ENCODE measurements around the gene ARSG.
A peak's percentile ranks its signal among the peaks of the same experiment; 100 is the strongest.

ARSG gene

DNA sequence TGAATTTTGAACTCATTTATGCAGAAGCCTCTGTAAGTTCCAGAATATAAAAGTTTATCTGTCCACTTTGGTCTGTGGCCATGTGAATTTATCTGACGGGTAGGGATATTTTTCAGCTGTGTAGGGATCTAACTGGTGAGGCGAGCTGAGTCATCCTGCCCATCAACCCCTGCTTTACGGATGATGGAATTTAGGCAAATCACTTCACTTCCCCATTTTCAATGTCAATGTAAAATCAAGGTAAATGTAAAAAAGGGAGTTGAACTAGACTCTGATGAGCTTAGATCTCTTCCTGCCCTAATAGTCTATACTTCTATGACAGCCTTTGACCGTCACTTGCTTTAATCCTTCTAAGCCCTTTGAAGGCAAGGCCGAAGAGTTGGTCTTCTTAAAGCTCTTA is 2.9 kb upstream of the ARSG start:
- no peak overlapping the region for H3K4me3 ChIP-seq (ENCODE audit: low read depth, low read length)
- CTCF ChIA-PET, result interaction anchor here (0.9 to 4.6 kb wide), 3 partner anchors 25 to 110 kb away, joined by 3 to 21 read pairs (median 6); no protein-coding TSS in a partner anchor
- TF ChIP-seq, protein P1, sequence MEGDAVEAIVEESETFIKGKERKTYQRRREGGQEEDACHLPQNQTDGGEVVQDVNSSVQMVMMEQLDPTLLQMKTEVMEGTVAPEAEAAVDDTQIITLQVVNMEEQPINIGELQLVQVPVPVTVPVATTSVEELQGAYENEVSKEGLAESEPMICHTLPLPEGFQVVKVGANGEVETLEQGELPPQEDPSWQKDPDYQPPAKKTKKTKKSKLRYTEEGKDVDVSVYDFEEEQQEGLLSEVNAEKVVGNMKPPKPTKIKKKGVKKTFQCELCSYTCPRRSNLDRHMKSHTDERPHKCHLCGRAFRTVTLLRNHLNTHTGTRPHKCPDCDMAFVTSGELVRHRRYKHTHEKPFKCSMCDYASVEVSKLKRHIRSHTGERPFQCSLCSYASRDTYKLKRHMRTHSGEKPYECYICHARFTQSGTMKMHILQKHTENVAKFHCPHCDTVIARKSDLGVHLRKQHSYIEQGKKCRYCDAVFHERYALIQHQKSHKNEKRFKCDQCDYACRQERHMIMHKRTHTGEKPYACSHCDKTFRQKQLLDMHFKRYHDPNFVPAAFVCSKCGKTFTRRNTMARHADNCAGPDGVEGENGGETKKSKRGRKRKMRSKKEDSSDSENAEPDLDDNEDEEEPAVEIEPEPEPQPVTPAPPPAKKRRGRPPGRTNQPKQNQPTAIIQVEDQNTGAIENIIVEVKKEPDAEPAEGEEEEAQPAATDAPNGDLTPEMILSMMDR (IDR thresholded peaks at IDR 0.05; ENCODE audit: insufficient read depth, low read length, missing control alignments), result no peak
- POLR2A ChIA-PET, result no interaction called here
- DNase-seq (ENCODE audit: low read depth, low spot score), result no peak

DNA sequence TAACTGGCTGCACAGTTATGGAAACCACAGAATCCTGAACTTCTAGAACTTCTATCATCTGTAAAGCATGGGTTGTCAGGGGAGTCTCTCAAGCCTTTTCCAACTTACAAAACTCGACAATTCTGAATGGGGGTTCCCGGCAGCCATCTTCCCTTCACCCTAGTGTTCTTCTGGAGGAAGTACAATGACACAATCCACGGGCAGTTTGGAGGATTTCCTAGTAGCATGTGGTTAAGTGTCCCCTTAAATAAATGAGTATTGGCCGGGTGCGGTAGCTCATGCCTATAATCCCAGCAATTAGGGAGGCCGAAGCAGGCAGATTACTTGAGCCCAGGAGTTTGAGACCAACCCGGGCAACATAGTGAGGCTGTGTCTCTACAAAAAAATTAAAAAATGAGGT is 2.5 kb upstream of the ARSG start:
- no peak overlapping the region for H3K4me3 ChIP-seq (ENCODE audit: low read depth, low read length)
- POLR2A ChIA-PET, result no interaction called here
- DNase-seq (ENCODE audit: low read depth, low spot score), result no peak
- TF ChIP-seq, protein P1 (IDR thresholded peaks at IDR 0.05; ENCODE audit: insufficient read depth, low read length, missing control alignments), result no peak
- CTCF ChIA-PET, result interaction anchor here (0.9 to 4.6 kb wide), 3 partner anchors 25 to 110 kb away, joined by 3 to 21 read pairs (median 6); no protein-coding TSS in a partner anchor

- H3K4me3 ChIP-seq (ENCODE audit: low read depth, low read length), result no peak overlapping the region
- TF ChIP-seq, protein P1 (IDR thresholded peaks at IDR 0.05; ENCODE audit: insufficient read depth, low read length, missing control alignments), result no peak
- CTCF ChIA-PET, result interaction anchor here (0.9 to 4.6 kb wide), 3 partner anchors 26 to 109 kb away, joined by 3 to 21 read pairs (median 6); no protein-coding TSS in a partner anchor
- POLR2A ChIA-PET, result no interaction called here
- no peak for DNase-seq (ENCODE audit: low read depth, low spot score)
Observed at GRCh38 chr17:68289473-68289872, 1.8 kb upstream of the ARSG start.

DNA sequence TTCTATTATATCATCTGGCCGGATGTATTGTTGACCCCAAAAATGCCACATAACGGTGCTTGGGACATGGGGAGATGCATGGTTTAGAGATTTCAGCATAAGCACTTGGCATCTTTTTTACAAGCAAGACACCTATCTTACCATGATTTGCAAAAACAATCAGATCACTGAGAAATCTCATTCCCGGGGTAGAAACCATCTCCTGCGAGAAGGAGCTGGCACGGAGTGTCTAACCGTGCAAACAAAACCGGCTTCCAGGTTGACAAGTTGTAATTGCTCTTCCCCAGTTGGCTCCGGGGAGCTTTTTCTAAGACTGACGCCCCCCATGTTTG is 1.4 kb upstream of the ARSG start:
- TF ChIP-seq, protein P1 (IDR thresholded peaks at IDR 0.05; ENCODE audit: insufficient read depth, low read length, missing control alignments), result no peak
- CTCF ChIA-PET, result interaction anchor here (2.2 to 4.6 kb wide), 2 partner anchors 27 to 109 kb away, joined by 6 to 21 read pairs; no protein-coding TSS in a partner anchor
- POLR2A ChIA-PET, result no interaction called here
- no peak overlapping the region for H3K4me3 ChIP-seq (ENCODE audit: low read depth, low read length)
- no peak for DNase-seq (ENCODE audit: low read depth, low spot score)

DNA sequence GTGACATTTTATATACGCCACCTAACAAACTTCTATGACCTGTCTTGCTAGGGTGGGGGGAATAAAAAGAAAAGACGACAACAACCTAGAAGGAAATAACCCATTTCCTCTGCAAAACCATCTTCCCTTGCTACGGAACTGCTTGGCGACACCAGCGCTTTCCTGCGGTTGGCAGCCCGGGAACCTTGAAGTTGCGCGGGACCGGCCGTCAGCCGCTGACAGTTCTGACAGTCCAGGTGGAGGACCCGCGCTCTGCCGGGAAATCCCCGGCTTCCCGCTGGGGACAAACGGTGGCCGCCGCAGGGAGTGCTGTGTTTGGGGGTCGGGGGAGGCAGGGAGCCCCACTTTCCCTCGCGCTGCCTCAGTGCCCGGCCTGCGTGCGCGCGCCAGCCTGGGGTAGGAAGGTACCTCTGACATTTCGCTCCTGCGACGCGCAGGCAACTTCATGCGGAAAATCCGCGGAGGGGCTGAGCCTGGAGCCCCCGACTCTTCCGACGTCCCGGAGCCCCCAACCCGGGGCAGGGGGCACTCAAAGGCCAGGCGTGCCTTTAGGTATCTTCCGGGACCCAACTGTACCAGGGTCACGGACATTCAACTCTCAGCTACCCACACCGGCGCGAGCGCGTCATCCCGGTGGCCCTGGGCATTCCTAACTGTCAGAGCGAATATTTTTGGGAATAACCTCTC is 884 bp upstream of the ARSG start:
- DNase-seq (ENCODE audit: low read depth, low spot score), result no peak
- TF ChIP-seq, protein P1 (IDR thresholded peaks at IDR 0.05; ENCODE audit: insufficient read depth, low read length, missing control alignments), result no peak
- ChIA-PET CTCF (interaction anchor here (2.2 to 4.6 kb wide), 2 partner anchors 27 to 108 kb away, joined by 6 to 21 read pairs; no protein-coding TSS in a partner anchor), POLR2A (interaction anchor here (0.6 kb wide), 1 partner anchor 65 kb away, joined by 3 read pairs; no protein-coding TSS in a partner anchor)
- peak overlapping the region; percentile 8; the same call in 1 of the 2 replicates for H3K4me3 ChIP-seq (ENCODE audit: low read depth, low read length)

DNA sequence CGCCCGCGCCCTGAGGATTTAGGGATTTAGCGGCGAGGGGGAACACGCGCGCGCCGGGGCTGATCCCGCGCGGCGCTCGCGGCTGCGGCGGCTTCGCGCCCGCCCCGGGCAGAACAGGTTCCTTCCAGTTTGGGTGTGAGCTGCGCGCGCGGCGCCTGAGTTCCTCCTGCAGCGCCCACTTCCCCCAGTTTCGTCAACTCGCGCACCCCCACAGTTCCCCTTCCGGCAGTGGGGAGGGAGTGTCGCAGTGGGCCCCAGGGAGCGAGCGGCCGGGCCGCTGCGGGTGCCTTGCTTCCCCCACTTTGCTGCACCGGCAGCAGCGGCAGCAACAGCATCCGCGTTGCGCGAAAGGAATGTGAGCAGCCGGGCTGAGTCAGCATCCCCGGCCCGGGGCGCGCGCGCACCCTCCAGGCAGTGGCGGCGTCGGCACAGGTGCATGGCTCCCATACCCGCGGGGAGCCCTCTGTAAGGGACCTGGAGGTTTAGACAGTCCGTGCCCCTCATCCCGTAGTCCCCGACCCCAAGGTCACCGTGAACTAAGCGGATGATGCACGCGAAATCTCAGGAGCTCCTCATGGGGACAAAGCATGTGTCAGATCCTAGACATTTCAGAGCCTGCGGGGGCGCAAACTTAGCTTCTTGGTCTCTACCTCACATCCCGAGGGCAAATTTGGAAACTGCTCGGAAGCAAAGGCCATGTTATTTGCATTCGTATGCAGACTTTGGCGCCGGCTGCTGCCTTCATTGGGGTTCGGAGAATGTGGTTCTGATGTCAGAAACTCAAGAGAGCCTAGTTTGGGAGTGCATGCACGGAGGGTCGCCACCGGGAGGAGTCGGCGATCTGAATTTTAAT is 767 bp downstream of the ARSG start:
- CTCF ChIA-PET, result no interaction called here
- H3K4me3 ChIP-seq (ENCODE audit: low read depth, low read length), result peak overlapping the region; percentile 61
- DNase-seq (ENCODE audit: low read depth, low spot score), result no peak
- TF ChIP-seq, protein P1 (IDR thresholded peaks at IDR 0.05; ENCODE audit: insufficient read depth, low read length, missing control alignments), result no peak
- POLR2A ChIA-PET, result interaction anchor here (0.6 kb wide), 1 partner anchor 405 kb away, joined by 3 read pairs; no protein-coding TSS in a partner anchor

Measured in AG04449 (cell line).